ENCODE results near the gene TIMM10B. TPM values are rescaled to one million over a fixed set of nuclear protein-coding genes. Genes with fewer than 3 reads are reported as not detected.

Gene TIMM10B
- total and polyA plus RNA-seq, 2 of the 13 experiments (the other 11 are each of a cell fraction or from before 2014, with no cell fraction given): 34.9 to 39.5 TPM

GRCh38 chr11:6457581-6458320, 23.6 kb upstream of the TIMM10B start:
- H3K36me3 ChIP-seq (replicated peaks in 1 of 2; ENCODE audit: control insufficient read depth in 1 of 2, insufficient read depth in 2 of 2, low read length in 2 of 2): peaks cover 0 to 7% of the 10 kb centered on the region in 2 experiments; a peak in 3 of 5 replicates
- 98% methylated on average over 23 of the region's 26 CpGs for WGBS (ENCODE audit: low lambda C conversion rate)
- intact Hi-C loops (cut with micrococcal nuclease; ENCODE audit: unreplicated experiment): no loop called here
- in situ Hi-C loops (cut with HindIII; ENCODE audit: extremely low pct_ligation_motif_present, low pct_unique_long_range_greater_than_20kb): no loop called here
- ChIA-PET CTCF (ENCODE audit: low intra/inter-chr PET ratio, low total read pairs) (no interaction called here), POLR2A (no interaction called here)
- no TSS peak for BruUV-seq (replicated peaks)
- no peak overlapping the region for H3K4me2 ChIP-seq (ENCODE audit: low read depth, low read length)
- H3K9me3 ChIP-seq (ENCODE audit: low read length): no peaks in the 10 kb centered on the region
- H4K20me1 ChIP-seq (ENCODE audit: insufficient read depth, low read length): no peaks in the 10 kb centered on the region
- H3K79me2 ChIP-seq (ENCODE audit: insufficient read depth, low read length): no peaks in the 10 kb centered on the region
- no peak overlapping the region for H3K4me3 ChIP-seq (replicated peaks in 1 of 3; ENCODE audit: insufficient read depth in 1 of 3, low read depth in 2 of 3, low read length in 3 of 3)
- H3K4me1 ChIP-seq (ENCODE audit: insufficient read depth, low read length): no peaks in the 10 kb centered on the region
- no peak overlapping the region for H3K27ac ChIP-seq (ENCODE audit: extremely low read length, insufficient read depth, low read length)
- no peak overlapping the region for H2AFZ ChIP-seq (ENCODE audit: low read length)
- no peak for DNase-seq (ENCODE audit: low spot score)
- no peak for ATAC-seq
- no peak for FAIRE-seq
- H3K27me3 ChIP-seq (ENCODE audit: control insufficient read depth in 1 of 2, insufficient read depth in 2 of 2, low read length in 2 of 2): no peaks in the 10 kb centered on the region
- no peak for TF ChIP-seq RFXAP (CRISPR knock-in tag; IDR thresholded peaks at IDR 0.05; ENCODE audit: borderline replicate concordance)
- TF ChIP-seq ZNF335 (CRISPR knock-in tag; IDR thresholded peaks at IDR 0.05): no peak
- no peak for TF ChIP-seq NFIC (IDR thresholded peaks at IDR 0.05; ENCODE audit: low read length)
- TF ChIP-seq XRCC5 (optimal IDR thresholded peaks at IDR 0.05; ENCODE audit: low read length): no peak
- TF ChIP-seq ZNF891 (CRISPR knock-in tag; IDR thresholded peaks at IDR 0.05): no peak
- TF ChIP-seq GABPB1 (CRISPR knock-in tag; IDR thresholded peaks at IDR 0.05): no peak
- no peak for TF ChIP-seq ZNF562 (CRISPR knock-in tag; IDR thresholded peaks at IDR 0.05; ENCODE audit: borderline replicate concordance)
- TF ChIP-seq ZNF101 (CRISPR knock-in tag; IDR thresholded peaks at IDR 0.05; ENCODE audit: borderline replicate concordance, low read depth): no peak
- TF ChIP-seq ERF (CRISPR knock-in tag; IDR thresholded peaks at IDR 0.05): no peak
- no peak for TF ChIP-seq NFKB2 (CRISPR knock-in tag; IDR thresholded peaks at IDR 0.05; ENCODE audit: borderline replicate concordance)
- TF ChIP-seq ZNF333 (CRISPR knock-in tag; IDR thresholded peaks at IDR 0.05; ENCODE audit: borderline replicate concordance): no peak
- no peak for TF ChIP-seq MNT (IDR thresholded peaks at IDR 0.05)
- no peak for TF ChIP-seq THAP8 (CRISPR knock-in tag; IDR thresholded peaks at IDR 0.05; ENCODE audit: borderline replicate concordance)
- no peak for TF ChIP-seq ELF1 (CRISPR knock-in tag; IDR thresholded peaks at IDR 0.05)
- TF ChIP-seq, protein P1, sequence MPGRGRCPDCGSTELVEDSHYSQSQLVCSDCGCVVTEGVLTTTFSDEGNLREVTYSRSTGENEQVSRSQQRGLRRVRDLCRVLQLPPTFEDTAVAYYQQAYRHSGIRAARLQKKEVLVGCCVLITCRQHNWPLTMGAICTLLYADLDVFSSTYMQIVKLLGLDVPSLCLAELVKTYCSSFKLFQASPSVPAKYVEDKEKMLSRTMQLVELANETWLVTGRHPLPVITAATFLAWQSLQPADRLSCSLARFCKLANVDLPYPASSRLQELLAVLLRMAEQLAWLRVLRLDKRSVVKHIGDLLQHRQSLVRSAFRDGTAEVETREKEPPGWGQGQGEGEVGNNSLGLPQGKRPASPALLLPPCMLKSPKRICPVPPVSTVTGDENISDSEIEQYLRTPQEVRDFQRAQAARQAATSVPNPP (CRISPR knock-in tag; IDR thresholded peaks at IDR 0.05): no peak
- no peak for TF ChIP-seq MIER2 (CRISPR knock-in tag; IDR thresholded peaks at IDR 0.05)
- no peak overlapping the region for H3K9ac ChIP-seq (ENCODE audit: insufficient read depth, low read depth, low read length)
